ENCODE results near the gene MEOX1. TPM values are rescaled to one million over a fixed set of nuclear protein-coding genes. Genes with fewer than 3 reads are reported as not detected.

The MEOX1 gene
- total RNA-seq, 2 donors from 2014 or later = 1.2 to 1.8 TPM

- ATAC-seq (no peak), DNase-seq (no peak)
- intact Hi-C loops (cut with DNase I, micrococcal nuclease) = no loop called here
Measured at GRCh38 chr17:43634591-43635125, 27.1 kb downstream of the MEOX1 start.

DNA sequence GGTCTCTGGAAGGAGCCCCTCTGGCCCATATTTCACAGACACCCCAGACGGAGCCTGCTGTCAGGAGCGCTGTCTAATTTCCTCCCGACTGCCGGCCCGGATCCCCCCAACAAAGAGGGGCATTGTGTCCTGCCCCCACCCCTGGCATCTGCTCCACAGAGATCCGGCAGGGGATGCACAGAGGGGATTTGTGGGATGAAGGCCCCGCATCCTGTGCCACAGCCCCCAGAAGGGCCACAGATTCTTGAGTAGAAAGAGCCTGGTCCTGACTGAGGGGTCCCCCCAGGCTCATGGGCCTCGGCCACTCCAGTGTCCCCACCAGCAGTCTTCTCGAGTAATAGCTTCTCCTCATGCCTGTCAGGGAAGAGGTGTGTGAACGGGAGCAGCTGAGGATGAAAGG is 29.5 kb downstream of the MEOX1 start:
- DNase-seq (no peak), ATAC-seq (no peak)
- intact Hi-C loops (cut with DNase I, micrococcal nuclease) = no loop called here

GRCh38 chr17:43631429-43631828 is 30.3 kb downstream of the MEOX1 start:
- DNase-seq (no peak), ATAC-seq (no peak)
- intact Hi-C loops (cut with DNase I, micrococcal nuclease) = no loop called here

DNA sequence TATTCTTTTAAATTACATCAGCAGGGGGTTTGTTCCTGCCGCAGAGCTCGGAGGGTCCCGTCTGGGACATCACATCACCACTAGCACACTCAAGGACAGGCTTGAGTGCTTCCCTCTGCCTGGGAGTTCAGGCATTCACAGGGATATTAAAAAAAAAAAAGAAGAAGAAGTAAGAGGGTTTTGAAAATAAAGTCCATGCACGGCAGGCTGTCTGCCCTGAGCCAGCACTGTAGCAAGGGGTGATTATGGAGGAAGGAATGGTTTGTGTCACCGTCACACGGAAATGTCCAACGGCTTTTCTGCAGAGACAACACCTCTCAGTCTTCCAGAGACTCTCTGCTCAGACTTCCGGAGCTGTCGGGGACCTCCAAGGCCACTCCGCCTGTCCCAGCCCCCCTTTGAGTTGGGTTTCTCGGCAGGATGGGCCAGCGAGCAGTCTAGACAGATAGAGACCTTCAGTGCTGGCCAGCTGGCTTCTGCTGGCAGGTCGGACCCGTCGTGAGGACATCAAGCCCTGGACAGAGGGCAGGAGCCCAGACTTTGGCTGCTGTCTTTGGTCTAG is 33.6 kb downstream of the MEOX1 start:
- ATAC-seq (no peak), DNase-seq (no peak)

DNA sequence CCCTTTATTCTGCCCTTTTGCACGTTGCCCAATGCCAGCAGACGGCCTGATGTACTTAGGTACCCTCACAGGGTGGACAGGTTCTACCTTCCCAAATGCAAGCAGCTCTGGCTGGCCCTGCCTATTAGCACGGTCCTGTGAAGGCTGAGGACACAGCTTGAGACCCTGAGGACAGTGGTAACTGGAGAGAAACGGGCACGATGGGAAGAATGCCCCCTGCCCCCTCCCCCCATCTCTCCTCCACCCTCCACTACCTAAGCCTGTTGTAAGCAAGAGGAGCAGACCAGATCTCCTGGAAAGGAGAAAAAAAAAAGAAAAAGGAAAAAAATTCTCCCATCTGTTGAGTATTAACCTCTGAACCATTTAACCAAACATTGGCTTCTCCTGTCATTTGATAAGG is 34.1 kb downstream of the MEOX1 start:
- intact Hi-C loops (cut with DNase I, micrococcal nuclease) = no loop called here
- no peak for DNase-seq
- no peak for ATAC-seq

More for the DNA sequence above, 33.6 kb downstream of the MEOX1 start:
- intact Hi-C loops (cut with DNase I, micrococcal nuclease) = no loop called here

DNA sequence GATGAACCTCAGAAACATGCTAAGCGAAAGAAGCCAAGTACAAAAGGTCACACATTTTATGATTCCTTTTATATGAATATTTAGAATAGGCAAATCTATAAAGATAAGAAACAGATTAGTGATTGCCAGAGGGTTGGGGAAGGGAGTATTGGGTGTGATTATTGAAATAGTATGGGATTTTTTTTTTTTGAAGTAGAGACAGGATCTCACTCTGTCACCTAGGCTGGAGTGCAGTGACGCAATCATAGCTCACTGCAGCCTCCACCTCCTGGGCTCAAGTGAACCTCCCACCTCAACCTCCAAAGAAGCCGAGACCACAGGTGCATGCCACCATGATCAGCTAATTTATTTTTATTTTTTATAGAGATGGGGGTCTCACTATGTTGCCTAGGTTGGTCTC is 35.7 kb downstream of the MEOX1 start:
- no peak for DNase-seq
- intact Hi-C loops (cut with DNase I, micrococcal nuclease) = no loop called here
- ATAC-seq = peak; percentile 50

- intact Hi-C loops (cut with DNase I, micrococcal nuclease) = no loop called here
- ATAC-seq (no peak), DNase-seq (no peak)
Measured at GRCh38 chr17:43625606-43626005, 36.1 kb downstream of the MEOX1 start.

- ATAC-seq (no peak), DNase-seq (no peak)
- intact Hi-C loops (cut with DNase I, micrococcal nuclease) = no loop called here
Measured at GRCh38 chr17:43620581-43620980, 41.1 kb downstream of the MEOX1 start.

GRCh38 chr17:43620147-43620546 is 41.6 kb downstream of the MEOX1 start:
- intact Hi-C loops (cut with DNase I, micrococcal nuclease) = no loop called here
- no peak for ATAC-seq

GRCh38 chr17:43619705-43620104 is 42.0 kb downstream of the MEOX1 start:
- intact Hi-C loops (cut with DNase I, micrococcal nuclease) = no loop called here
- ATAC-seq (no peak), DNase-seq (no peak)

More at GRCh38 chr17:43620147-43620546, 41.6 kb downstream of the MEOX1 start:
- no peak for DNase-seq

GRCh38 chr17:43618276-43618675 is 43.4 kb downstream of the MEOX1 start:
- intact Hi-C loops (cut with DNase I, micrococcal nuclease) = no loop called here
- DNase-seq = no peak
- no peak for ATAC-seq

GRCh38 chr17:43616852-43617251 is 44.9 kb downstream of the MEOX1 start:
- peak in 1 of 2 donors; percentile 37 for DNase-seq
- intact Hi-C loops (cut with DNase I, micrococcal nuclease) = no loop called here
- peak; percentile 94 for ATAC-seq

- no peak for ATAC-seq
Measured at GRCh38 chr17:43616421-43616820, 45.3 kb downstream of the MEOX1 start.

DNA sequence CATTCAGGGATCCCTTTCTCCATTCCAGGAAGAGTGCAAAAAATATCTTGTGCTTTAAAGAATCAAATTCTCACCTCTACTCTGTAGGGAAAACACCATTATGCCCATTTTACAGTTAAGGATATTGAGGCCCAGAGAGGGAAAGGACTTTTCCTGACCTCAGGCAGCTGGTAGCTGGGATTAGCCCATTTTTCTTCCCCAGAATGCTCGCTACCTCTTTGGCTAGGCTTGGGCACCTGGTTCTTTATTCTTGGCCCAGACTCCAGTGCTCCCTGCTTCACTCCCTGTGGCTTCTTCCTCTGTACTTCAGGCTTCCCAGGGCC is 45.7 kb downstream of the MEOX1 start:
- DNase-seq (no peak), ATAC-seq (no peak)
- intact Hi-C loops (cut with DNase I, micrococcal nuclease) = no loop called here

More at GRCh38 chr17:43616421-43616820, 45.3 kb downstream of the MEOX1 start:
- intact Hi-C loops (cut with DNase I, micrococcal nuclease) = no loop called here
- DNase-seq = no peak

GRCh38 chr17:43615330-43616028 is 46.2 kb downstream of the MEOX1 start:
- DNase-seq (no peak), ATAC-seq (no peak)
- intact Hi-C loops (cut with DNase I, micrococcal nuclease) = no loop called here

- ATAC-seq (no peak), DNase-seq (no peak)
- intact Hi-C loops (cut with DNase I, micrococcal nuclease) = no loop called here
Measured at GRCh38 chr17:43614561-43614960, 47.2 kb downstream of the MEOX1 start.

DNA sequence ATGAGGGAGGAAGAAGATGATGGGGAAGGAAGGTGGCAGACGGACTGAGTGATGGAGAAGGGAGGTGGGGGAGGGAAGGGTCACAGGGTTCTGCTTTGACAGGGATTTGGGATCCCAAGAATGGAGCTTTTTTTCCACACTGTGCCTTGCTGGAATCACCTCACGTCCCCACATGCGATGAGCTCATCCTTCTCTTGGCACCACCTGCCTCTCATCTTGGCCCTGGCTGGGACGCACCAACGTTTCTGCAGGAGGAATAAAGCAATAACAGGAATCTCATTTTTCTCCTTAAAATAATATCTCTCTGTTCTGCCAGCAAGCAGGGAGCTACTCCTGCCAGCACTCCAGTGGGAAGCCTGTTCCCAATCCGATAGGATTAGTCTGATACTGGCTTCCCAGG is 47.8 kb downstream of the MEOX1 start:
- ATAC-seq = no peak
- DNase-seq = no peak
- intact Hi-C loops (cut with DNase I, micrococcal nuclease) = no loop called here

GRCh38 chr17:43612515-43612914 is 49.2 kb downstream of the MEOX1 start:
- ATAC-seq = no peak
- intact Hi-C loops (cut with DNase I, micrococcal nuclease) = no loop called here
- no peak for DNase-seq

GRCh38 chr17:43611230-43611969 is 50.3 kb downstream of the MEOX1 start:
- ATAC-seq (no peak), DNase-seq (no peak)
- intact Hi-C loops (cut with DNase I, micrococcal nuclease) = no loop called here
